OCI-LY3 (cell line): ENCODE data around the gene TRIM40.

Experiments used
- H2AFZ ChIP-seq: fragments of 200-600, 300-600 bp; shearing (Covaris generic); 2 replicates; pipeline ENCODE4 v1.6.0; 2014; ENCODE audit warnings: antibody characterized with exemption, low read depth, low read length
- H3K27ac ChIP-seq: fragments of 200-600, 300-600 bp; sonication (generic); 2 replicates; pipeline ENCODE4 v1.5.1; 2014; ENCODE audit warnings: mild to moderate bottlenecking, low read length, moderate library complexity, mixed read lengths
- H3K27me3 ChIP-seq: fragments of 200-600, 300-600 bp; sonication (generic); 2 replicates; pipeline ENCODE4 v1.6.1; 2014; ENCODE audit warnings: low read depth, low read length, mixed read lengths
- H3K36me3 ChIP-seq: fragments of 200-600, 300-600 bp; sonication (generic); replicated peaks from 2 replicates; pipeline ENCODE3; 2014; ENCODE audit warnings: low read depth, low read length, mixed read lengths
- H3K4me1 ChIP-seq: fragments of 300-600, 200-600 bp; sonication (generic); 2 replicates; pipeline ENCODE4 v1.6.1; 2014; ENCODE audit warnings: low read length, mixed read lengths
- H3K4me2 ChIP-seq: fragments of 200-600, 300-600 bp; sonication (generic); 2 replicates; pipeline ENCODE4 v1.6.1; 2014; ENCODE audit warnings: low read length, mixed read lengths
- H3K4me3 ChIP-seq: fragments of 300-600, 200-600 bp; sonication (generic); 2 replicates; pipeline ENCODE4 v1.5.1; 2014; ENCODE audit warnings: antibody characterized with exemption, mild to moderate bottlenecking, low read length, moderate library complexity
- H3K79me2 ChIP-seq: fragments of 300-600, 200-600 bp; shearing (Covaris generic); 2 replicates; pipeline ENCODE4 v1.6.1; 2014; ENCODE audit warnings: mild to moderate bottlenecking, low read length, mixed read lengths
- H3K9ac ChIP-seq: fragments of 300-600, 200-600 bp; shearing (Covaris generic); 2 replicates; pipeline ENCODE4 v1.6.0; 2014; ENCODE audit warnings: mild to moderate bottlenecking, low read length, moderate library complexity
- H3K9me3 ChIP-seq: fragments of 200-600, 300-600 bp; shearing (Covaris generic); 2 replicates; pipeline ENCODE4 v1.6.1; 2014; ENCODE audit warnings: low read length, mixed read lengths; ENCODE audit not compliant: insufficient read depth
- H4K20me1 ChIP-seq: fragments of 200-600, 300-600 bp; sonication (generic); 2 replicates; pipeline ENCODE4 v1.6.1; 2016; ENCODE audit warnings: low read length, mixed read lengths; ENCODE audit not compliant: insufficient read depth
- CTCF ChIP-seq: fragments of 200-600, 300-600 bp; sonication (generic); IDR thresholded peaks from 2 replicates; pipeline ENCODE4 v1.5.1; 2014; ENCODE audit warnings: antibody characterized with exemption, low read length, low read depth
- EZH2phosphoT487 ChIP-seq: fragments of 200-600 bp; shearing (Covaris generic); IDR thresholded peaks from 2 replicates; pipeline ENCODE4 v1.6.1; 2018; ENCODE audit warnings: antibody characterized with exemption, mixed run types, low read depth

The TRIM40 gene

GRCh38 chr6:30129265-30130178, 6.4 kb upstream of the TRIM40 start:
- Histone ChIP-seq H2AFZ (no peak overlapping the region), H3K79me2 (no peaks in the 10 kb centered on the region), H3K27ac (no peak overlapping the region), H3K9me3 (no peaks in the 10 kb centered on the region), H4K20me1 (no peaks in the 10 kb centered on the region), H3K9ac (no peak overlapping the region), H3K36me3 (no peaks in the 10 kb centered on the region), H3K27me3 (peaks cover 24% of the 10 kb centered on the region), H3K4me2 (no peak overlapping the region), H3K4me1 (peaks cover 10% of the 10 kb centered on the region), H3K4me3 (no peak overlapping the region)
- no peak for TF ChIP-seq CTCF
- no peak for TF ChIP-seq EZH2phosphoT487

- Histone ChIP-seq H3K36me3 (no peaks in the 10 kb centered on the region), H3K9me3 (no peaks in the 10 kb centered on the region), H3K4me1 (peaks cover 10% of the 10 kb centered on the region), H3K9ac (no peak overlapping the region), H4K20me1 (no peaks in the 10 kb centered on the region), H3K27me3 (peaks cover 24% of the 10 kb centered on the region), H3K27ac (no peak overlapping the region), H2AFZ (peak overlapping the region; percentile 60; the same call in 1 of the 2 replicates), H3K4me2 (peak overlapping the region; percentile 69), H3K4me3 (peak overlapping the region; percentile 33; the same call in 1 of the 2 replicates), H3K79me2 (no peaks in the 10 kb centered on the region)
- no peak for TF ChIP-seq EZH2phosphoT487
- no peak for TF ChIP-seq CTCF
Observed at GRCh38 chr6:30130179-30130679, 5.7 kb upstream of the TRIM40 start.

GRCh38 chr6:30130887-30131862, 4.8 kb upstream of the TRIM40 start:
- TF ChIP-seq CTCF: peak; percentile 97
- TF ChIP-seq EZH2phosphoT487: no peak
- Histone ChIP-seq H3K9me3 (no peaks in the 10 kb centered on the region), H4K20me1 (no peaks in the 10 kb centered on the region), H2AFZ (peak overlapping the region; percentile 60), H3K4me1 (peaks cover 15% of the 10 kb centered on the region), H3K27me3 (peaks cover 24% of the 10 kb centered on the region), H3K36me3 (no peaks in the 10 kb centered on the region), H3K27ac (no peak overlapping the region), H3K4me3 (peak overlapping the region; percentile 33; the same call in 1 of the 2 replicates), H3K4me2 (peak overlapping the region; percentile 69), H3K9ac (no peak overlapping the region), H3K79me2 (no peaks in the 10 kb centered on the region)
